Vagina (tissue), 2 donors: ENCODE results near the gene PRIMA1. TPM values are rescaled to one million over a fixed set of nuclear protein-coding genes. Genes with fewer than 3 reads are reported as not detected.

Experiments
- DNase-seq, 2 donors: peaks; one replicate each; pipeline ENCODE4 v3.0.0-alpha.2; 2017; ENCODE audit errors: extremely low spot score in 2 of 2
- H3K27ac ChIP-seq: fragments of 200-600 bp; sonication (generic); one replicate; pipeline ENCODE4 v1.5.1; 2019
- H3K27me3 ChIP-seq: fragments of 200-600 bp; sonication (generic); one replicate; pipeline ENCODE4 v1.5.1; 2019
- H3K36me3 ChIP-seq, 2 donors: fragments of 200-600 bp; sonication (generic); one replicate each; pipeline ENCODE4 v1.5.1; 2017 to 2019
- H3K4me1 ChIP-seq: fragments of 200-600 bp; sonication (generic); one replicate; pipeline ENCODE4 v1.5.1; 2019
- H3K4me3 ChIP-seq, 2 donors: fragments of 200-600 bp; sonication (generic); 1 replicate in 1 of 2; 2 replicates in 1 of 2; pipeline ENCODE4 v1.5.1; 2016 to 2019
- H3K9me3 ChIP-seq: fragments of 200-600 bp; sonication (generic); one replicate; pipeline ENCODE4 v1.5.1; 2019
- POLR2A ChIP-seq, 2 donors: fragments of 450-650 bp; IDR thresholded peaks; one replicate each; pipeline ENCODE4 v1.6.1; 2017; ENCODE audit warnings: antibody characterized with exemption in 2 of 2, mild to moderate bottlenecking in 2 of 2, moderate library complexity in 2 of 2
- POLR2AphosphoS5 ChIP-seq, 2 donors: sonication (generic); formaldehyde crosslinking; IDR thresholded peaks; one replicate each; pipeline ENCODE4 v1.9.0; 2017; ENCODE audit warnings: antibody characterized with exemption in 2 of 2, mild to moderate bottlenecking in 2 of 2, low read depth in 1 of 2; ENCODE audit not compliant: insufficient read depth in 1 of 2
- intact Hi-C: fragments of 100-400 bp; cut with DNase I; formaldehyde crosslinking; loops from one replicate; pipeline ENCODE4 v1.15.1; 2023
- total RNA-seq: library from RNA; depleted of rRNA; stranded (reverse); fragments of >200 nt; gene quantifications from one replicate; pipeline ENCODE4 v1.2.3, GENCODE V29; 2016
- TF ChIP-seq, protein P1 (sequence below), 3 experiments: fragments of 450-650 bp in 2 of 3; fragments of 200-600 bp in 1 of 3; sonication (generic) in 1 of 3; IDR thresholded peaks; one replicate each; pipeline ENCODE4 v1.5.1; 2017 to 2019; ENCODE audit warnings: antibody characterized with exemption in 3 of 3, mild to moderate bottlenecking in 2 of 3, moderate library complexity in 2 of 3

Gene PRIMA1
- total RNA-seq, 1 donor from 2014 or later, result 6.1 TPM

DNA sequence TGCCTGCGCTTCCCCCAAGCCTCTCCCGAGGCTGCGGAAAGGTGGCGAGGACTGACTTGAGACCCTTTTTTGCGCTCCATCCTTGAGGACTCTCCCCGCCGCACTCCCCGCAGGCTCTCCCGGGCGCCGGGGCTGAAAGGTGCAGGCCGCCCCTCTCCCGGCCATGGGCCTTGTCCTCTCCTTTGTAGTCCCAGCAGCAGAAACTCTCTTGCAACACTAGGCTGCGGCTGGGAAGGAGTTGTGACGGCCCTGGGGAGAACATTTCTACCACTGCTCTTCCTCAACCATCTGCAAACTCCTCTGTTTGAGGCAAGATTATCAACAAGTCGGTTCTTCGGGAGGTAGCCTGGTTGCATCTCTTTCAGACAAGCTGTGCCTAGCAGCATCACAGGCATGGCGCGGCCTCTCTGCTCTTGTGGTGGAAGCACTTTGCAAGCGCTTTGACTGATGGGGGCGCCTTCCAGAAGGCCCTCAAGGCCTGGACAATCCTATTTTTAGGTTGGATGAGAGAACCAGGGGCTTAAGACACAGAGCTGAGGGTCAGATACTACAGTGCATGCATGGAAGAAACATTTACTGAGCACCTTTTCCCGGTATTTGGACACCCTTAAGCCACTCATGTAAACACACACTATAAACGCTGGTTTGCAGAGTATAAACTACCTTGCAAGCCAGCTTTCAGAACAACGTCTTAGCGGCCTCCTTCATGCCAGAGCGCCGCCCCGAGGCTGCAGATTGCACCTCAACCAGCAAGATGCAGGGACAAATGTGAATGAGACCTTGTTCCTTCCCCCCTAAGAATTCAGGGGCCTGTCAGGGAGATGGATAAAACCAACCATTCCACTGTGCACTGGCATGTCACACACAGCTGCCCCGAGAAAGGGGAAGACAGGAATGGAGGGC is 1.2 kb upstream of the PRIMA1 start:
- Histone ChIP-seq H3K4me3 (peak overlapping the region; percentile 58 to 69), H3K4me1 (peaks cover 37% of the 10 kb centered on the region), H3K27me3 (no peaks in the 10 kb centered on the region)

GRCh38 chr14:93788543-93789227 is 400 bp upstream of the PRIMA1 start:
- DNase-seq, result no peak
- H3K27me3 ChIP-seq, result no peaks in the 10 kb centered on the region
- H3K4me1 ChIP-seq, result peaks cover 37% of the 10 kb centered on the region
- peak overlapping the region; percentile 84 for H3K27ac ChIP-seq
- H3K36me3 ChIP-seq, result no peaks in the 10 kb centered on the region
- TF ChIP-seq POLR2AphosphoS5 (IDR thresholded peaks at IDR 0.05; ENCODE audit: insufficient read depth in 1 of 2, low read depth in 1 of 2) (peak in 1 of 2 donors; percentile 63), POLR2A (IDR thresholded peaks at IDR 0.05) (peak in 1 of 2 donors; percentile 33)
- TF ChIP-seq, protein P1, sequence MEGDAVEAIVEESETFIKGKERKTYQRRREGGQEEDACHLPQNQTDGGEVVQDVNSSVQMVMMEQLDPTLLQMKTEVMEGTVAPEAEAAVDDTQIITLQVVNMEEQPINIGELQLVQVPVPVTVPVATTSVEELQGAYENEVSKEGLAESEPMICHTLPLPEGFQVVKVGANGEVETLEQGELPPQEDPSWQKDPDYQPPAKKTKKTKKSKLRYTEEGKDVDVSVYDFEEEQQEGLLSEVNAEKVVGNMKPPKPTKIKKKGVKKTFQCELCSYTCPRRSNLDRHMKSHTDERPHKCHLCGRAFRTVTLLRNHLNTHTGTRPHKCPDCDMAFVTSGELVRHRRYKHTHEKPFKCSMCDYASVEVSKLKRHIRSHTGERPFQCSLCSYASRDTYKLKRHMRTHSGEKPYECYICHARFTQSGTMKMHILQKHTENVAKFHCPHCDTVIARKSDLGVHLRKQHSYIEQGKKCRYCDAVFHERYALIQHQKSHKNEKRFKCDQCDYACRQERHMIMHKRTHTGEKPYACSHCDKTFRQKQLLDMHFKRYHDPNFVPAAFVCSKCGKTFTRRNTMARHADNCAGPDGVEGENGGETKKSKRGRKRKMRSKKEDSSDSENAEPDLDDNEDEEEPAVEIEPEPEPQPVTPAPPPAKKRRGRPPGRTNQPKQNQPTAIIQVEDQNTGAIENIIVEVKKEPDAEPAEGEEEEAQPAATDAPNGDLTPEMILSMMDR (IDR thresholded peaks at IDR 0.05), result peak in 1 of 3 experiments; percentile 36
- intact Hi-C loops, result loop anchor here (5.0 kb wide), 1 partner anchor 131 kb away; no protein-coding TSS in a partner anchor
- H3K9me3 ChIP-seq, result no peaks in the 10 kb centered on the region
- peak overlapping the region; percentile 58 to 69 for H3K4me3 ChIP-seq

More for the DNA sequence above, 1.2 kb upstream of the PRIMA1 start:
- intact Hi-C loops, result loop anchor here (5.0 to 10.0 kb wide), 2 partner anchors 115 to 132 kb away; no protein-coding TSS in a partner anchor
- H3K36me3 ChIP-seq, result no peaks in the 10 kb centered on the region
- H3K9me3 ChIP-seq, result no peaks in the 10 kb centered on the region
- TF ChIP-seq, protein P1 (IDR thresholded peaks at IDR 0.05), result no peak
- no peak for TF ChIP-seq POLR2A (IDR thresholded peaks at IDR 0.05)
- peak in 1 of 2 donors; percentile 8 for TF ChIP-seq POLR2AphosphoS5 (IDR thresholded peaks at IDR 0.05; ENCODE audit: insufficient read depth in 1 of 2, low read depth in 1 of 2)
- no peak for DNase-seq
- peak overlapping the region; percentile 84 for H3K27ac ChIP-seq

DNA sequence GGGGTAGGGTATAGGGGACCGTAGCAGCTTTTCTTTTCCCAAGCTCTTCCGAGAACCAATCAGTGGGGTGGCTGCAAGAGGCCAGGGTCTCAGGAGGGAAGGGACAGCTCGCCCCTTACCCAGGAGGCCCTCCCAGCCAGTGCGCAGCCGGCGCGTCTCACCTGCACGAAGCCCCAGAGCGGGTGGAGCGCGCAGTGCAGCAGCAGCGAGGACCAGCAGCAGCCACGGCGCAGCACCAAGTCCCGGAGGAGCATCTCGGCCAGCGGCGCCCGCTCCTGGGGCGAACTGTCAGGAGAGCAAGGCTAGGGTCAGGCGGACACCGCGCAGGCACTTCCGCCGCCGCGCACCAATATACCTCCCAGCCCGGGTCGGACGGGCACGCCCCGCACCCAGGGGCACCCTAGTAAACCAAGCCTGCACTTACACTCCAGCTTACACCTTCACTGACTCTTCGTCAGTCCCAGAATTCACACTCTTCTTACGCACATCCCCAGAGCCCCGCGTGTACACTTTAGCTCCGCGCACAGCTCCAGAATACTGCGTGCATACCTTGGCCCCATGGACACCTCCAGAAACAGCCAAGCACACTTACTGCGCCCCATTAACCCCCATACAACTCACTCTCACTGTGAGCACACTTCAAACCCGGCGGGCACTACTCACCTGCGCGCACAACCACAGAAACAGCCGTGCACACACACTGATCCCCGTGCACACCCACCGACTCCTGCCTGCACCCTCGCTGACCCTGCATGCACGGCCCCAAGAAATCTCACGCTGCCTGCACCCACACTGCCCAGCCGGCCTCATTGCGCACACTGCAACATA is 606 bp downstream of the PRIMA1 start:
- TF ChIP-seq, protein P1 (IDR thresholded peaks at IDR 0.05), result no peak
- no peak for TF ChIP-seq POLR2AphosphoS5 (IDR thresholded peaks at IDR 0.05; ENCODE audit: insufficient read depth in 1 of 2, low read depth in 1 of 2)
- Histone ChIP-seq H3K36me3 (no peaks in the 10 kb centered on the region), H3K4me3 (peak overlapping the region; percentile 58 to 69), H3K27ac (peak overlapping the region; percentile 84), H3K4me1 (peaks cover 37% of the 10 kb centered on the region), H3K9me3 (no peaks in the 10 kb centered on the region), H3K27me3 (no peaks in the 10 kb centered on the region)
- intact Hi-C loops, result loop anchor here (5.0 kb wide), 1 partner anchor 130 kb away; no protein-coding TSS in a partner anchor
- no peak for DNase-seq

DNA sequence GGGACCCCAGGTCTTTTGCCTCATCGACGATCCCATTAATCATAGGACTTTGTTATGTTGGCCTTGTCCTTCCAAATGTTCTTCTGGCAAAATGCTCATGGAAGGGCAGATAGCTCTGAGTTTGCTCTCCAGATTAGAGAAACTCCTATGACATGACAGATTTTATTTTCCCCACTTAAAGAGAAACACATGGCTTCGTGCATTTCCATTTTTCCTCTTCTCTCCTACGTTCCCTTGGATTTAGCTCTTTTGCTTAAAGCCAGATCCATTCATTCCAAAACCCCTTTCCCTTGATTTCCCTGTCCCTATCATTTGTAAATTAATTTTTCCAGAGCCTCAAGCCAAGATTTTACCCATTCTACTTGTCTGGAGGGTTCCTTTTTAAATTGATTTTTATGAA is 2.9 kb downstream of the PRIMA1 start:
- Histone ChIP-seq H3K36me3 (no peaks in the 10 kb centered on the region), H3K4me1 (peaks cover 37% of the 10 kb centered on the region), H3K4me3 (peak overlapping the region in 1 of 2 donors; percentile 58), H3K9me3 (no peaks in the 10 kb centered on the region), H3K27me3 (no peaks in the 10 kb centered on the region), H3K27ac (no peak overlapping the region)
- DNase-seq, result no peak
- TF ChIP-seq POLR2A (IDR thresholded peaks at IDR 0.05), result no peak
- no peak for TF ChIP-seq POLR2AphosphoS5 (IDR thresholded peaks at IDR 0.05; ENCODE audit: insufficient read depth in 1 of 2, low read depth in 1 of 2)
- TF ChIP-seq, protein P1 (IDR thresholded peaks at IDR 0.05), result no peak
- intact Hi-C loops, result loop anchor here (5.0 kb wide), 1 partner anchor 128 kb away; no protein-coding TSS in a partner anchor
